K562 (cell line): ENCODE data around the gene ERAS. TPM values are rescaled to one million over a fixed set of nuclear protein-coding genes. Genes with fewer than 3 reads are reported as not detected.
A peak's percentile ranks its signal among the peaks of the same experiment; 100 is the strongest.

ENCODE experiments used
- ATF2 ChIP-seq: sonication (generic); formaldehyde crosslinking; IDR thresholded peaks from 2 replicates; pipeline ENCODE4 v1.8.1; 2022; ENCODE audit warnings: missing genetic modification reagents
- CEBPB ChIP-seq: fragments of 450-650 bp; IDR thresholded peaks from 2 replicates; pipeline ENCODE4 v1.6.1; 2016; ENCODE audit warnings: missing genetic modification characterization, missing compliant biosample characterization
- FIP1L1 ChIP-seq: fragments of 200-400 bp; formaldehyde crosslinking; IDR thresholded peaks from 2 replicates; pipeline ENCODE4 v1.6.1; 2018; ENCODE audit warnings: mild to moderate bottlenecking, low read depth, low read length; ENCODE audit not compliant: poor library complexity, severe bottlenecking
- GTF2E2 ChIP-seq: fragments of 200-800 bp; sonication (Bioruptor generic); IDR thresholded peaks from 2 replicates; pipeline ENCODE4 v1.6.1; 2016; ENCODE audit warnings: missing genetic modification characterization, missing compliant biosample characterization
- KAT2B ChIP-seq: IDR thresholded peaks from one replicate; pipeline ENCODE4 v1.6.1; 2012; ENCODE audit warnings: low read depth, mild to moderate bottlenecking, control low read depth, inconsistent platforms, low read length, moderate library complexity
- KDM2B ChIP-seq: fragments of 250-450 bp; sonication (Bioruptor Pico); IDR thresholded peaks from 2 replicates; pipeline ENCODE4 v1.8.0; 2021; ENCODE audit warnings: mild to moderate bottlenecking, moderate library complexity
- KHSRP ChIP-seq: fragments of 450-650 bp; IDR thresholded peaks from 2 replicates; pipeline ENCODE4 v1.6.1; 2017
- MBD1 ChIP-seq: fragments of 250-450 bp; sonication (Bioruptor Pico); IDR thresholded peaks from 2 replicates; pipeline ENCODE4 v1.8.0; 2022; ENCODE audit warnings: inconsistent platforms
- MIER1 ChIP-seq: fragments of 450-650 bp; IDR thresholded peaks from 2 replicates; pipeline ENCODE4 v1.6.1; 2016; ENCODE audit warnings: antibody characterized with exemption, mild to moderate bottlenecking, low read depth
- NFRKB ChIP-seq: fragments of 450-650 bp; IDR thresholded peaks from 2 replicates; pipeline ENCODE4 v1.6.1; 2016; ENCODE audit warnings: low read depth
- PPARD ChIP-seq: fragments of 250-450 bp; sonication (Bioruptor Pico); IDR thresholded peaks from 2 replicates; pipeline ENCODE4 v1.8.0; 2022; ENCODE audit warnings: inconsistent platforms, mild to moderate bottlenecking, moderate library complexity
- RFX5 ChIP-seq: IDR thresholded peaks from 2 replicates; pipeline ENCODE4 v1.6.1; 2011; ENCODE audit warnings: low read depth, mild to moderate bottlenecking, improper control_type of control experiment, low read length
- TCFL5 ChIP-seq: fragments of 250-450 bp; sonication (Bioruptor Pico); conservative IDR thresholded peaks from 2 replicates; pipeline ENCODE4 v1.6.1; 2021; ENCODE audit warnings: mild to moderate bottlenecking, moderate library complexity, matching md5 sums
- TSHZ1 ChIP-seq: fragments of 250-450 bp; sonication (Bioruptor Pico); IDR thresholded peaks from 2 replicates; pipeline ENCODE4 v1.4.0; 2020; ENCODE audit warnings: mild to moderate bottlenecking, moderate library complexity
- YBX1 ChIP-seq: fragments of 450-650 bp; IDR thresholded peaks from 2 replicates; pipeline ENCODE4 v1.7.1; 2016; ENCODE audit warnings: mild to moderate bottlenecking
- ZNF174 ChIP-seq: fragments of 250-450 bp; sonication (Bioruptor Pico); IDR thresholded peaks from 2 replicates; pipeline ENCODE4 v1.4.0; 2020; ENCODE audit warnings: mild to moderate bottlenecking
- ZNF239 ChIP-seq: fragments of 250-450 bp; sonication (Bioruptor Pico); IDR thresholded peaks from 2 replicates; pipeline ENCODE4 v1.4.0; 2020; ENCODE audit warnings: mild to moderate bottlenecking
- ZNF384 ChIP-seq: IDR thresholded peaks from 2 replicates; pipeline ENCODE4 v1.6.1; 2012; ENCODE audit warnings: low read depth, low read length, improper control_type of control experiment
- polyA plus RNA-seq, 8 experiments: library from polyadenylated mRNA; depleted of rRNA in 4 of 8; stranded (reverse) in 5 of 8; unstranded in 3 of 8; fragments of >200 nt; fragmentation: Nextera tagmentation in 2 of 8; fragmentation: Illumina TruSeq in 1 of 8; extraction: Ambion mirVana in 2 of 8; extraction: Trizol in 1 of 8; gene quantifications; 2 replicates each; pipeline versions ENCODE4 v1.2.1 to v1.2.3, GENCODE V29; 2011 to 2014; ENCODE audit warnings: inconsistent platforms in 1 of 8, missing spikeins in 1 of 8
- total RNA-seq, 7 experiments: library from RNA; depleted of rRNA in 6 of 7; stranded (reverse); fragments of >200 nt in 6 of 7; fragmentation: Illumina TruSeq in 2 of 7; extraction: Trizol in 2 of 7; gene quantifications; 2 replicates each; pipeline versions ENCODE4 v1.2.1 to v1.2.3, GENCODE V29; 2011 to 2021; ENCODE audit warnings: low replicate concordance in 1 of 7
- TF ChIP-seq, protein P1 (sequence below): sonication (generic); formaldehyde crosslinking; IDR thresholded peaks from 2 replicates; pipeline ENCODE4 v1.8.1; 2023; ENCODE audit warnings: mild to moderate bottlenecking, missing genetic modification reagents
- TF ChIP-seq, protein P2 (sequence below): sonication (generic); IDR thresholded peaks from 2 replicates; pipeline ENCODE4 v1.6.1; 2016
- TF ChIP-seq, protein P3 (sequence below): fragments of 250-450 bp; sonication (Bioruptor Pico); IDR thresholded peaks from 2 replicates; pipeline ENCODE4 v1.9.0; 2021; ENCODE audit warnings: mild to moderate bottlenecking

The ERAS gene
- total and polyA plus RNA-seq, 9 of the 15 experiments (the other 6 are each of a cell fraction or from before 2014, with no cell fraction given): 0.07 to 0.12 TPM; not detected in 7

- TF ChIP-seq ATF2 (CRISPR knock-in tag) (no peak), KDM2B (CRISPR knock-in tag) (no peak), TCFL5 (CRISPR knock-in tag) (no peak), RFX5 (no peak), PPARD (CRISPR knock-in tag) (no peak), CEBPB (no peak), FIP1L1 (no peak), ZNF174 (CRISPR knock-in tag) (no peak), NFRKB (no peak), KAT2B (no peak), GTF2E2 (tag) (no peak), TSHZ1 (CRISPR knock-in tag) (no peak), MBD1 (no peak), KHSRP (peak; percentile 63; the same call in 1 of the 2 replicates), ZNF239 (CRISPR knock-in tag) (no peak), ZNF384 (peak; percentile 37; the same call in 1 of the 2 replicates), YBX1 (no peak), MIER1 (no peak)
- TF ChIP-seq, protein P1, sequence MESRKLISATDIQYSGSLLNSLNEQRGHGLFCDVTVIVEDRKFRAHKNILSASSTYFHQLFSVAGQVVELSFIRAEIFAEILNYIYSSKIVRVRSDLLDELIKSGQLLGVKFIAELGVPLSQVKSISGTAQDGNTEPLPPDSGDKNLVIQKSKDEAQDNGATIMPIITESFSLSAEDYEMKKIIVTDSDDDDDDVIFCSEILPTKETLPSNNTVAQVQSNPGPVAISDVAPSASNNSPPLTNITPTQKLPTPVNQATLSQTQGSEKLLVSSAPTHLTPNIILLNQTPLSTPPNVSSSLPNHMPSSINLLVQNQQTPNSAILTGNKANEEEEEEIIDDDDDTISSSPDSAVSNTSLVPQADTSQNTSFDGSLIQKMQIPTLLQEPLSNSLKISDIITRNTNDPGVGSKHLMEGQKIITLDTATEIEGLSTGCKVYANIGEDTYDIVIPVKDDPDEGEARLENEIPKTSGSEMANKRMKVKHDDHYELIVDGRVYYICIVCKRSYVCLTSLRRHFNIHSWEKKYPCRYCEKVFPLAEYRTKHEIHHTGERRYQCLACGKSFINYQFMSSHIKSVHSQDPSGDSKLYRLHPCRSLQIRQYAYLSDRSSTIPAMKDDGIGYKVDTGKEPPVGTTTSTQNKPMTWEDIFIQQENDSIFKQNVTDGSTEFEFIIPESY: 0 out of 2 replicates have a peak, but pooled peaks have one; percentile 11
- TF ChIP-seq, protein P2, sequence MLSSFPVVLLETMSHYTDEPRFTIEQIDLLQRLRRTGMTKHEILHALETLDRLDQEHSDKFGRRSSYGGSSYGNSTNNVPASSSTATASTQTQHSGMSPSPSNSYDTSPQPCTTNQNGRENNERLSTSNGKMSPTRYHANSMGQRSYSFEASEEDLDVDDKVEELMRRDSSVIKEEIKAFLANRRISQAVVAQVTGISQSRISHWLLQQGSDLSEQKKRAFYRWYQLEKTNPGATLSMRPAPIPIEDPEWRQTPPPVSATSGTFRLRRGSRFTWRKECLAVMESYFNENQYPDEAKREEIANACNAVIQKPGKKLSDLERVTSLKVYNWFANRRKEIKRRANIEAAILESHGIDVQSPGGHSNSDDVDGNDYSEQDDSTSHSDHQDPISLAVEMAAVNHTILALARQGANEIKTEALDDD: no peak
- TF ChIP-seq, protein P3, sequence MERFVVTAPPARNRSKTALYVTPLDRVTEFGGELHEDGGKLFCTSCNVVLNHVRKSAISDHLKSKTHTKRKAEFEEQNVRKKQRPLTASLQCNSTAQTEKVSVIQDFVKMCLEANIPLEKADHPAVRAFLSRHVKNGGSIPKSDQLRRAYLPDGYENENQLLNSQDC (CRISPR knock-in tag): no peak
These were observed 43.5 kb upstream of the ERAS start (continued) for GRCh38 chrX:48782795-48783194.
